K562 (cell line): ENCODE measurements around the gene GYPC. TPM values are rescaled to one million over a fixed set of nuclear protein-coding genes. Genes with fewer than 3 reads are reported as not detected.

Experiments used
- ARHGAP35 ChIP-seq: fragments of 450-650 bp; IDR thresholded peaks from 2 replicates; pipeline ENCODE4 v1.6.1; 2018; ENCODE audit not compliant: partially characterized antibody
- ARNT ChIP-seq, 2 experiments: fragments of 450-650 bp; IDR thresholded peaks; 2 replicates each; pipeline ENCODE4 v1.6.1; 2016; ENCODE audit warnings: mild to moderate bottlenecking in 1 of 2
- ATF4 ChIP-seq: fragments of 450-650 bp; formaldehyde crosslinking; IDR thresholded peaks from 2 replicates; pipeline ENCODE4 v1.4.0; 2022; ENCODE audit warnings: mild to moderate bottlenecking, moderate library complexity
- BCL6 ChIP-seq: fragments of 250-450 bp; sonication (Bioruptor Pico); IDR thresholded peaks from 2 replicates; pipeline ENCODE4 v1.4.0; 2020
- CGGBP1 ChIP-seq: fragments of 250-450 bp; sonication (Bioruptor Pico); IDR thresholded peaks from 2 replicates; pipeline ENCODE4 v1.9.0; 2021; ENCODE audit warnings: mild to moderate bottlenecking
- CHCHD3 ChIP-seq: fragments of 250-450 bp; sonication (Bioruptor Pico); IDR thresholded peaks from 2 replicates; pipeline ENCODE4 v2.1.2; 2022; ENCODE audit warnings: mild to moderate bottlenecking
- HDAC2 ChIP-seq: fragments of 450-650 bp; IDR thresholded peaks from 2 replicates; pipeline ENCODE4 v1.6.1; 2016; ENCODE audit warnings: mild to moderate bottlenecking
- HDAC3 ChIP-seq: fragments of 450-650 bp; IDR thresholded peaks from 2 replicates; pipeline ENCODE4 v1.6.1; 2018; ENCODE audit warnings: borderline replicate concordance, mild to moderate bottlenecking, moderate library complexity; ENCODE audit not compliant: partially characterized antibody
- IRF2 ChIP-seq: sonication (generic); formaldehyde crosslinking; IDR thresholded peaks from 2 replicates; pipeline ENCODE4 v1.8.1; 2022; ENCODE audit warnings: mild to moderate bottlenecking, missing genetic modification reagents
- MEIS2 ChIP-seq: fragments of 450-650 bp; IDR thresholded peaks from 2 replicates; pipeline ENCODE4 v1.6.1; 2014; ENCODE audit warnings: mild to moderate bottlenecking; ENCODE audit not compliant: partially characterized antibody
- MYNN ChIP-seq, 2 experiments: sonication (generic); formaldehyde crosslinking in 1 of 2; IDR thresholded peaks; 2 replicates each; pipeline versions ENCODE4 v1.5.0 to v1.6.1; 2016 to 2020; ENCODE audit warnings: antibody characterized with exemption in 1 of 2, missing genetic modification reagents in 1 of 2
- NCOA1 ChIP-seq: fragments of 450-650 bp; IDR thresholded peaks from 2 replicates; pipeline ENCODE4 v1.6.1; 2016; ENCODE audit warnings: low read depth
- PRDM10 ChIP-seq: fragments of 450-650 bp; IDR thresholded peaks from 2 replicates; pipeline ENCODE4 v1.6.1; 2018; ENCODE audit not compliant: partially characterized antibody
- RBM14 ChIP-seq: fragments of 200-400 bp; formaldehyde crosslinking; IDR thresholded peaks from 2 replicates; pipeline ENCODE4 v1.6.1; 2018; ENCODE audit warnings: low read depth, mild to moderate bottlenecking, low read length, moderate library complexity, borderline replicate concordance; ENCODE audit not compliant: insufficient read depth
- U2AF2 ChIP-seq: fragments of 200-400 bp; formaldehyde crosslinking; optimal IDR thresholded peaks from 2 replicates; pipeline ENCODE3; 2017; ENCODE audit warnings: low read depth, mild to moderate bottlenecking, low read length
- ZFP91 ChIP-seq: sonication (generic); formaldehyde crosslinking; IDR thresholded peaks from 2 replicates; pipeline ENCODE4 v1.8.0; 2022; ENCODE audit warnings: mild to moderate bottlenecking, missing genetic modification reagents
- ZMIZ1 ChIP-seq, 2 experiments: fragments of 150-350 bp in 1 of 2; IDR thresholded peaks; 2 replicates each; pipeline ENCODE4 v1.6.1; 2012 to 2016; ENCODE audit warnings: low read depth in 2 of 2, low read length in 2 of 2, mild to moderate bottlenecking in 1 of 2, moderate library complexity in 1 of 2
- ZNF232 ChIP-seq: sonication (generic); formaldehyde crosslinking; IDR thresholded peaks from 2 replicates; pipeline ENCODE4 v1.8.0; 2022; ENCODE audit warnings: mild to moderate bottlenecking, missing genetic modification reagents
- polyA plus RNA-seq, 8 experiments: library from polyadenylated mRNA; depleted of rRNA in 4 of 8; stranded (reverse) in 5 of 8; unstranded in 3 of 8; fragments of >200 nt; fragmentation: Nextera tagmentation in 2 of 8; fragmentation: Illumina TruSeq in 1 of 8; extraction: Ambion mirVana in 2 of 8; extraction: Trizol in 1 of 8; gene quantifications; 2 replicates each; pipeline versions ENCODE4 v1.2.1 to v1.2.3, GENCODE V29; 2011 to 2014; ENCODE audit warnings: inconsistent platforms in 1 of 8, missing spikeins in 1 of 8
- total RNA-seq, 7 experiments: library from RNA; depleted of rRNA in 6 of 7; stranded (reverse); fragments of >200 nt in 6 of 7; fragmentation: Illumina TruSeq in 2 of 7; extraction: Trizol in 2 of 7; gene quantifications; 2 replicates each; pipeline versions ENCODE4 v1.2.1 to v1.2.3, GENCODE V29; 2011 to 2021; ENCODE audit warnings: low replicate concordance in 1 of 7

Gene GYPC
- total and polyA plus RNA-seq, 9 of the 15 experiments (the other 6 are each of a cell fraction or from before 2014, with no cell fraction given): 50.6 to 282 (median 194) TPM

GRCh38 chr2:126645211-126645618 is 10.7 kb upstream of the GYPC start (continued):
- TF ChIP-seq ZMIZ1 (IDR thresholded peaks at IDR 0.05; ENCODE audit: low read depth in 2 of 2, low read length in 2 of 2) (0 out of 4 replicates have a peak, but pooled peaks of 1 of the 2 experiments have one; percentile 36), ARNT (IDR thresholded peaks at IDR 0.05) (peak; percentile 70 to 84; a peak in 3 of 4 replicates), CHCHD3 (CRISPR knock-in tag) (no peak), PRDM10 (peak; percentile 46), NCOA1 (peak; percentile 65; the same call in 1 of the 2 replicates), CGGBP1 (no peak), MYNN (IDR thresholded peaks at IDR 0.05) (peak; percentile 81; the same call in 1 of the 2 replicates), MYNN (CRISPR knock-in tag; IDR thresholded peaks at IDR 0.05) (no peak), IRF2 (CRISPR knock-in tag) (no peak), ATF4 (CRISPR knock-in tag) (no peak), U2AF2 (no peak), RBM14 (no peak), ZNF232 (CRISPR knock-in tag) (no peak), HDAC2 (peak; percentile 82), HDAC3 (peak; percentile 70), BCL6 (CRISPR knock-in tag) (no peak), ARHGAP35 (no peak), MEIS2 (peak; percentile 84), ZFP91 (no peak)
